ENCODE data around the gene DAGLA. TPM values are rescaled to one million over a fixed set of nuclear protein-coding genes. Genes with fewer than 3 reads are reported as not detected.

The DAGLA gene
- total RNA-seq, 1 experiment from 2014 or later, result 4.5 TPM

DNA sequence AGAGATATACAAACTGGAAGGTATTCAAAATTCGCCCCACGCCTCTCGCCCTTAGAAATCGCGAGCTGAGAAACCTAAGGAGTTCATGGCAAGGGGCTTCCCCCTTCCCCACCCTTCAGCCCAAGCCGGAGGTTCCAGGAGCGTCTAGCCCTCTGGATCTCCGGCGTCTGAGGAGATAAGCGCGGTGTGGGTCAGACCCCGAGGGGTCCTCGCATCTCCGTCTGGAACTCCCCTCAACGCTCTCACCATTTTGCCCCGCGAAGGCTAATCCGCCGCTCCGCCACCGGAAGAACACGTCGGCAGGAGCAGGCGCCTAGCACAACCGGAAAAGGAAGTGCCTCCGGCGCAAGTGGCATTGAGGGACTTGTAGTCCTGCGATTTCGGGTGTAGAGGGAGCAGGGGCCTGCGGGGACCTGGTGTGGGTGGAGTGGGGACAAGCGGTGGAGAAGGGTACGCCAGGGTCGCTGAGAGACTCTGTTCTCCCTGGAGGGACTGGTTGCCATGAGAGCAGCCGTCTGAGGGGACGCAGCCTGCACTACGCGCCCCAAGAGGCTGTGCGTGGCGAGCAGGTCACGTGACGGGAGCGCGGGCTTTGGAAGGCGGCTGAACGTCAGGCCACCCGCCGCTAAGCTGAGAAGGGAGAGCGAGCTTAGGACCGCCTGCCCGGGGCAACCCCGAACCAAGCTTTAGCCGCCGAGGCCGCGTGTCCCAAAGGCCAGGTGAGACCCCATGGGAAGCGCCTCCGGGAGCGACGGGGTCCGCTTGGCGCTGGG is 112.3 kb downstream of the DAGLA start, which contains the start of the genes FEN1 and TMEM258:
Gene FEN1 (plus strand): TSS at position 602 of the 773 bp plus-strand sequence. CDS start 2,451 bp downstream, outside the sequence.
Gene TMEM258 (minus strand): TSS at position 290 of the 773 bp plus-strand sequence. CDS start 41 bp downstream, at position 249.
- H2BK5ac ChIP-seq (ENCODE audit: insufficient read length, low read length), result peak within 1 kb of the TSS; percentile 84
- peak within 1 kb of the TSS; percentile 100 for H3K27ac Mint-ChIP-seq
- H2BK15ac ChIP-seq (ENCODE audit: low read depth, low read length), result no peak within 1 kb of the TSS
- H3K79me2 ChIP-seq (ENCODE audit: insufficient read depth, low read length), result peaks cover 16% of the 10 kb centered on the region; the same call in 1 of the 2 replicates
- H4K91ac ChIP-seq (ENCODE audit: insufficient read length, low read depth, low read length), result no peak within 1 kb of the TSS
- TF ChIP-seq, protein P1, sequence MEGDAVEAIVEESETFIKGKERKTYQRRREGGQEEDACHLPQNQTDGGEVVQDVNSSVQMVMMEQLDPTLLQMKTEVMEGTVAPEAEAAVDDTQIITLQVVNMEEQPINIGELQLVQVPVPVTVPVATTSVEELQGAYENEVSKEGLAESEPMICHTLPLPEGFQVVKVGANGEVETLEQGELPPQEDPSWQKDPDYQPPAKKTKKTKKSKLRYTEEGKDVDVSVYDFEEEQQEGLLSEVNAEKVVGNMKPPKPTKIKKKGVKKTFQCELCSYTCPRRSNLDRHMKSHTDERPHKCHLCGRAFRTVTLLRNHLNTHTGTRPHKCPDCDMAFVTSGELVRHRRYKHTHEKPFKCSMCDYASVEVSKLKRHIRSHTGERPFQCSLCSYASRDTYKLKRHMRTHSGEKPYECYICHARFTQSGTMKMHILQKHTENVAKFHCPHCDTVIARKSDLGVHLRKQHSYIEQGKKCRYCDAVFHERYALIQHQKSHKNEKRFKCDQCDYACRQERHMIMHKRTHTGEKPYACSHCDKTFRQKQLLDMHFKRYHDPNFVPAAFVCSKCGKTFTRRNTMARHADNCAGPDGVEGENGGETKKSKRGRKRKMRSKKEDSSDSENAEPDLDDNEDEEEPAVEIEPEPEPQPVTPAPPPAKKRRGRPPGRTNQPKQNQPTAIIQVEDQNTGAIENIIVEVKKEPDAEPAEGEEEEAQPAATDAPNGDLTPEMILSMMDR (conservative IDR thresholded peaks at IDR 0.05), result no peak
- DNase-seq, result peak; percentile 93
- H3K23me2 ChIP-seq (ENCODE audit: insufficient read length, low read depth, low read length, poor library complexity, severe bottlenecking), result peaks cover 3% of the 10 kb centered on the region
- no peak within 1 kb of the TSS for H4K8ac ChIP-seq (replicated peaks; ENCODE audit: insufficient read length, low read depth, low read length)
- H2BK12ac ChIP-seq (ENCODE audit: insufficient read length, low read depth, low read length), result no peak within 1 kb of the TSS
- peak within 1 kb of the TSS; percentile 98 for H3K18ac ChIP-seq (ENCODE audit: insufficient read length, low read depth, low read length)
- no peak within 1 kb of the TSS for H3K23ac ChIP-seq (ENCODE audit: insufficient read length, low read depth, low read length)
- H3K4me1 Mint-ChIP-seq, result peaks cover 20 to 26% of the 10 kb centered on the region in 2 experiments
- peaks cover 34 to 67% (median 63%) of the 10 kb centered on the region in 3 experiments for H3K36me3 Mint-ChIP-seq (ENCODE audit: insufficient read depth in 1 of 3, low read depth in 3 of 3)
- H3K27me3 Mint-ChIP-seq (ENCODE audit: low read depth), result no peaks in the 10 kb centered on the region; the same call in 1 of the 2 replicates
- peak within 1 kb of the TSS; percentile 74 for H2BK120ac ChIP-seq (ENCODE audit: low read depth, low read length, poor library complexity, severe bottlenecking)
- no peak within 1 kb of the TSS for H2AFZ ChIP-seq (ENCODE audit: low read length)
- peak within 1 kb of the TSS; percentile 98 for H3K14ac ChIP-seq (ENCODE audit: insufficient read depth, low read length)
- no CpG with 5 or more reads among the region's 61 CpGs for WGBS (ENCODE audit: extremely low coverage, insufficient read length, low lambda C conversion rate)
- no peaks in the 10 kb centered on the region for H3K4me1 ChIP-seq (ENCODE audit: insufficient read depth, low read length)
- H3T11ph ChIP-seq (ENCODE audit: low read length), result no peak within 1 kb of the TSS
- no peaks in the 10 kb centered on the region for H3K27me3 ChIP-seq (ENCODE audit: insufficient read depth, low read length)
- H3K4me2 ChIP-seq (ENCODE audit: insufficient read depth, insufficient read length, low read length), result peak within 1 kb of the TSS; percentile 78
- peaks cover 5% of the 10 kb centered on the region for H3K79me1 ChIP-seq (ENCODE audit: insufficient read depth, low read depth, low read length, poor library complexity, severe bottlenecking)
- H4K20me1 ChIP-seq (ENCODE audit: control insufficient read depth, insufficient read depth, insufficient read length), result peaks cover 2% of the 10 kb centered on the region
- peak within 1 kb of the TSS; percentile 85 for H3K9ac ChIP-seq (ENCODE audit: extremely low read depth, insufficient read length, low read length)
- peak within 1 kb of the TSS; percentile 18; the same call in 1 of the 2 replicates for H3K4ac ChIP-seq (ENCODE audit: low read depth, low read length)
- peak within 1 kb of the TSS; percentile 95 to 98 for H3K4me3 Mint-ChIP-seq
- peak within 1 kb of the TSS; percentile 1 for H3K56ac ChIP-seq (ENCODE audit: insufficient read length, low read depth, low read length)
- no peaks in the 10 kb centered on the region for H3K9me3 ChIP-seq (ENCODE audit: control insufficient read depth, low read depth, low read length)
- H4K5ac ChIP-seq (ENCODE audit: insufficient read length, low read depth, low read length), result peak within 1 kb of the TSS; percentile 2
- H2AK5ac ChIP-seq (ENCODE audit: insufficient read length, low read length), result no peak within 1 kb of the TSS
- no peak within 1 kb of the TSS for H2BK20ac ChIP-seq (ENCODE audit: low read depth, low read length, poor library complexity, severe bottlenecking)
- no peaks in the 10 kb centered on the region for H3K9me3 Mint-ChIP-seq
- H3K27ac ChIP-seq (ENCODE audit: insufficient read length, low read depth, low read length), result peak within 1 kb of the TSS; percentile 26

Data from H9 (cell line).